Liver (tissue), 9 donors: Measurements from ENCODE around the gene VPS35L. TPM values are rescaled to one million over a fixed set of nuclear protein-coding genes. Genes with fewer than 3 reads are reported as not detected.

Experiments
- DNase-seq: peaks from one replicate; pipeline ENCODE4 v3.0.0-alpha.2; 2017; ENCODE audit warnings: low spot score
- H3K27ac ChIP-seq, 2 donors: one replicate each; pipeline ENCODE4 v1.7.0; 2013; ENCODE audit warnings: inconsistent platforms in 2 of 2, low read length in 2 of 2, control low read depth in 1 of 2, low read depth in 1 of 2, mild to moderate bottlenecking in 1 of 2
- H3K27me3 ChIP-seq, 4 donors: one replicate each; pipeline versions ENCODE4 v1.6.1 to v1.7.0; 2013; ENCODE audit warnings: low read length in 3 of 4, inconsistent platforms in 1 of 4, mild to moderate bottlenecking in 1 of 4, moderate library complexity in 1 of 4; ENCODE audit not compliant: control insufficient read depth in 4 of 4, insufficient read depth in 4 of 4
- H3K36me3 ChIP-seq, 4 donors: one replicate each; pipeline versions ENCODE4 v1.6.1 to v1.7.0; 2013; ENCODE audit warnings: low read length in 3 of 4, mild to moderate bottlenecking in 3 of 4, low read depth in 1 of 4, moderate library complexity in 1 of 4; ENCODE audit not compliant: control insufficient read depth in 4 of 4, insufficient read depth in 3 of 4
- H3K4me1 ChIP-seq, 4 donors: one replicate each; pipeline versions ENCODE4 v1.6.1 to v1.7.0; 2013; ENCODE audit warnings: low read length in 3 of 4, mild to moderate bottlenecking in 3 of 4, moderate library complexity in 1 of 4; ENCODE audit not compliant: control insufficient read depth in 4 of 4, insufficient read depth in 4 of 4
- H3K4me3 ChIP-seq, 3 donors: one replicate each; pipeline versions ENCODE4 v1.6.1 to v1.7.0; 2013; ENCODE audit warnings: low read length in 3 of 3, control low read depth in 1 of 3, low read depth in 1 of 3, mild to moderate bottlenecking in 1 of 3
- H3K9ac ChIP-seq, 2 donors: one replicate each; pipeline ENCODE4 v1.7.0; 2013; ENCODE audit warnings: low read length in 2 of 2, mild to moderate bottlenecking in 2 of 2, moderate library complexity in 2 of 2, control low read depth in 1 of 2, low read depth in 1 of 2
- H3K9me3 ChIP-seq, 4 donors: one replicate each; pipeline versions ENCODE4 v1.6.1 to v1.7.0; 2013; ENCODE audit warnings: low read length in 3 of 4; ENCODE audit not compliant: control insufficient read depth in 4 of 4
- CTCF ChIP-seq: fragments of 150-350 bp; IDR thresholded peaks from 2 replicates; pipeline ENCODE4 v1.5.1; 2017; ENCODE audit warnings: improper control_type of control experiment, low read depth, low read length; ENCODE audit not compliant: missing input control
- EGR1 ChIP-seq, 2 donors: IDR thresholded peaks; 2 replicates each; pipeline ENCODE4 v1.6.1; 2016 to 2018; ENCODE audit warnings: antibody characterized with exemption in 2 of 2, low read depth in 2 of 2
- FOXA1 ChIP-seq: IDR thresholded peaks from 2 replicates; pipeline ENCODE4 v1.6.1; 2016; ENCODE audit warnings: antibody characterized with exemption
- FOXA2 ChIP-seq: IDR thresholded peaks from 2 replicates; pipeline ENCODE4 v1.6.1; 2016; ENCODE audit warnings: antibody characterized with exemption
- HNF4G ChIP-seq: IDR thresholded peaks from 2 replicates; pipeline ENCODE4 v1.6.1; 2016; ENCODE audit warnings: antibody characterized with exemption
- JUND ChIP-seq, 2 donors: IDR thresholded peaks; 2 replicates each; pipeline ENCODE4 v1.6.1; 2016; ENCODE audit warnings: antibody characterized with exemption in 2 of 2
- NR2F2 ChIP-seq: IDR thresholded peaks from 2 replicates; pipeline ENCODE4 v1.6.1; 2016; ENCODE audit warnings: antibody characterized with exemption
- RAD21 ChIP-seq, 2 donors: IDR thresholded peaks; 2 replicates each; pipeline ENCODE4 v1.6.1; 2016; ENCODE audit warnings: antibody characterized with exemption in 2 of 2, mild to moderate bottlenecking in 2 of 2
- REST ChIP-seq: IDR thresholded peaks from 2 replicates; pipeline ENCODE4 v1.6.1; 2016; ENCODE audit warnings: antibody characterized with exemption, mild to moderate bottlenecking
- SP1 ChIP-seq: IDR thresholded peaks from 2 replicates; pipeline ENCODE4 v1.6.1; 2018; ENCODE audit warnings: antibody characterized with exemption, mild to moderate bottlenecking
- YY1 ChIP-seq: IDR thresholded peaks from 2 replicates; pipeline ENCODE4 v1.6.1; 2016; ENCODE audit warnings: antibody characterized with exemption, mild to moderate bottlenecking
- WGBS: extraction: QIAGEN DNeasy Blood & Tissue Kit; methylation state at CpG from one replicate; pipeline ENCODE4 v1.1.7; 2013; 5-methylcytosine and 5-hydroxymethylcytosine counted together
- polyA plus RNA-seq, 2 donors: library from polyadenylated mRNA; stranded (reverse) in 1 of 2; unstranded in 1 of 2; fragments of 200-250 nt in 1 of 2; fragments of >200 nt in 1 of 2; fragmentation: Nextera tagmentation in 1 of 2; extraction: Ambion mirVana in 1 of 2; gene quantifications; one replicate each; pipeline versions ENCODE4 v1.2.1 to v1.2.3, GENCODE V29; 2013 to 2015
- total RNA-seq, 2 donors: library from RNA; depleted of rRNA; stranded (reverse); fragments of >200 nt; gene quantifications; one replicate each; pipeline ENCODE4 v1.2.3, GENCODE V29; 2014
- TF ChIP-seq, protein P1 (sequence below): IDR thresholded peaks from 2 replicates; pipeline ENCODE4 v1.6.1; 2016; ENCODE audit warnings: antibody characterized with exemption
- TF ChIP-seq, protein P2 (sequence below): IDR thresholded peaks from 2 replicates; pipeline ENCODE4 v1.6.1; 2016; ENCODE audit warnings: antibody characterized with exemption
- donor health status: healthy.
- donor health status: healthy.
- donor health status: healthy.
- donor health status: healthy.
- donor health status: healthy.

The VPS35L gene
- total and polyA plus RNA-seq, 4 donors, result 10.5 to 18.2 (median 15.1) TPM

DNA sequence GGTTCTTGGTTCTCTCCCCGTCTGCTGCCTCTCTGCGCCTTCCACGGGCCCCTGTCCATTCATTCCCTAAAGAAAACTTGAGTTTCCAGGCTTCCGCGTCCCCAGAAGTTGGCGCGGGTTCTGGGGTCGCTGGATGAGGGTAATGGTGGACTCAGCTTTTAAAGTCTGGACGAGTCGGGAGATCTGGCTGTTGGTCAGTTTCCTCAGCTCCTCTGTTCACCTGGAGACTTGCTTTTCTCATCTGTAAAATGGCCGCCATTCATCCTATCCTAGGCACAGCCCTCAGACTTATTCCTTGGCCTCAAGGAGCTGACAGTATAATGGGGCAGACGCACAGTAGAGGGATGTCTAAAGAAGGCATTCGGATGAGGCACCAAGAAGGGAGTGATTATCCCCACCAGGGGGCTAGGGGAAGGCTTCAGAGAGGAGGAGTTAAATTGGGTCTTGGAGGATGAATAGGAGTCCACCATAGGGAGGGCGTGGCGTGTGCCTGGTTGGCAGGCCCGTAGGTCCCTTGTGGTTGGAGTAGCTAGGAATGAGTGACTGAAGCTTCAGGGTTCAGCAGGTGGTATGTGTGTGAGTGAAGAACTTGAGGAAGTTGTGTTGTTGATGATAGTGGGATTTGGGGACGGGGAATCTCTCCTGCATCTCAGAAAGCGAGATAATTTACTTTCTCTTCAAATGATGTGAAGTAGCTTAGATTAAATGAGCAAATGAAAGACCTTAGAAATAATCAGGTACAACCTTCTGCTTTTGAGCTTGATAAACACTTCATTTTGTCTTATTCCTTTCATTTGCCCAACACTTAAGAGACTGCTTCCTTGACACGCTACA, 652 bp downstream of the VPS35L start:
- Histone ChIP-seq H3K27me3 (no peaks in the 10 kb centered on the region), H3K27ac (peak overlapping the region; percentile 86 to 94), H3K4me1 (peaks cover 0 to 7% (median 4%) of the 10 kb centered on the region in 4 donors), H3K36me3 (peaks cover 0 to 2% (median 0%) of the 10 kb centered on the region in 4 donors), H3K4me3 (peak overlapping the region; percentile 68 to 95 (median 69)), H3K9ac (peak overlapping the region; percentile 70 to 87), H3K9me3 (no peaks in the 10 kb centered on the region)
- 37% methylated on average over 19 of the region's 19 CpGs for WGBS
- no peak for TF ChIP-seq FOXA2
- no peak for TF ChIP-seq NR2F2
- no peak for TF ChIP-seq JUND (IDR thresholded peaks at IDR 0.05)
- no peak for TF ChIP-seq EGR1 (IDR thresholded peaks at IDR 0.05; ENCODE audit: low read depth in 2 of 2)
- peak; percentile 35 for DNase-seq

DNA sequence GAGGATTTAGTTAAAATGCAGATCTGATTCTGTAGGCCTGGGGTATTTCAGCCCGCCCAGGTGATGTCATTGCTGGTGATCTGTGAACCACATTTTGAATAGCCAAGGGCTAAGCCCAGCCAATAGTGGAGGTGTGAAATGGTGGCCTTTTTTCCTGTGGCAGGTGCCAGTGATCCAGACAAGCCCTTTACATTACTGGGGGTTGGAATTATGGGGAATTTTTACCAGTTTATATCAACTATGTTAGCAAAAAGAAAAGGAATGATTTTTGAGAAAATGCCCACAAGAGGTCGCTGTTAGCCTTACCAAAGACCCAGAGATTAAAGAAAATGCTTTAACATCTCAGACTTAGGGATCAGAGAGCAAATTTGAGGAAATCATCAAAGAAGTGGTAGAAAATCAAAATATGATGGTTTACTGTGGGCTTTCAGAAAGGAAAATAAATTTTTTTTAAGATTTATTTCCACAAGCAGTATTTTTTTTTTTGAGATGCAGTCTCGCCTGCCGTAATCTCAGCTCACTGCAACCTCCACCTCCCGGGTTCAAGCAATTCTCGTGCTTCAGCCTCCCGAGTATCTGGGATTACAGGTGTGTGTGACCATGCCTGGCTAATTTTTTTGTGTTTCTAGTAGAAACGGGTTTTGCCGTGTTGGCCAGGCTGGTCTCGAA, 3.9 kb downstream of the VPS35L start:
- WGBS, result 78% methylated on average over 10 of the region's 10 CpGs
- DNase-seq, result no peak
- H3K4me1 ChIP-seq, result peaks cover 0 to 7% (median 4%) of the 10 kb centered on the region in 4 donors
- TF ChIP-seq CTCF (peak; percentile 50), RAD21 (IDR thresholded peaks at IDR 0.05) (peak; percentile 69 to 79), YY1 (no peak)
- no peak overlapping the region for H3K4me3 ChIP-seq
- H3K9me3 ChIP-seq, result no peaks in the 10 kb centered on the region
- H3K27me3 ChIP-seq, result no peaks in the 10 kb centered on the region
- H3K9ac ChIP-seq, result no peak overlapping the region
- H3K27ac ChIP-seq, result no peak overlapping the region
- peaks cover 0 to 2% (median 0%) of the 10 kb centered on the region in 4 donors for H3K36me3 ChIP-seq

DNA sequence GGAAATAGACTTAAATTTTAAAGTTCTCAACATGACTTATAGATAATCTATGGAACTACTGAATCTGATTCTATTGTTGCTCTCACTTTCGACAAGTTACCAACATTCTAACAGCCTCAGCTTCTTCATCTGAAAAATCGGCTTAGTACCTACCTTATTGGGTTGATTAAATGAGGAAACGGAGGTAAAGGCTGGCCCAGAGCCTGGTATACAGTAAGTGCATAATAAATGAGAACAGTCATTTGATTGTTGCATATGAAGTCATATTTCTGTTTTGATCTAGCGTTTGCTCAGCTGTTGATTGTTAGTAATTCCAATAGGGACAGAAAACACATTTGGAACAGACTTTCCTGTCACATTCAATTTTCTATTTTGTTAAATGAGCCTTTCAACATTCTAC, 4.6 kb downstream of the VPS35L start:
- WGBS, result 97% methylated on average over 4 of the region's 4 CpGs
- Histone ChIP-seq H3K9me3 (no peaks in the 10 kb centered on the region), H3K27ac (no peak overlapping the region), H3K27me3 (no peaks in the 10 kb centered on the region), H3K36me3 (peaks cover 0 to 5% (median 1%) of the 10 kb centered on the region in 4 donors), H3K4me1 (peaks cover 0 to 7% (median 4%) of the 10 kb centered on the region in 4 donors), H3K4me3 (no peak overlapping the region), H3K9ac (no peak overlapping the region)
- TF ChIP-seq, protein P1, sequence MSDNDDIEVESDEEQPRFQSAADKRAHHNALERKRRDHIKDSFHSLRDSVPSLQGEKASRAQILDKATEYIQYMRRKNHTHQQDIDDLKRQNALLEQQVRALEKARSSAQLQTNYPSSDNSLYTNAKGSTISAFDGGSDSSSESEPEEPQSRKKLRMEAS, result no peak
- TF ChIP-seq HNF4G (no peak), REST (no peak), FOXA1 (no peak), SP1 (no peak), JUND (IDR thresholded peaks at IDR 0.05) (no peak)
- TF ChIP-seq, protein P2, sequence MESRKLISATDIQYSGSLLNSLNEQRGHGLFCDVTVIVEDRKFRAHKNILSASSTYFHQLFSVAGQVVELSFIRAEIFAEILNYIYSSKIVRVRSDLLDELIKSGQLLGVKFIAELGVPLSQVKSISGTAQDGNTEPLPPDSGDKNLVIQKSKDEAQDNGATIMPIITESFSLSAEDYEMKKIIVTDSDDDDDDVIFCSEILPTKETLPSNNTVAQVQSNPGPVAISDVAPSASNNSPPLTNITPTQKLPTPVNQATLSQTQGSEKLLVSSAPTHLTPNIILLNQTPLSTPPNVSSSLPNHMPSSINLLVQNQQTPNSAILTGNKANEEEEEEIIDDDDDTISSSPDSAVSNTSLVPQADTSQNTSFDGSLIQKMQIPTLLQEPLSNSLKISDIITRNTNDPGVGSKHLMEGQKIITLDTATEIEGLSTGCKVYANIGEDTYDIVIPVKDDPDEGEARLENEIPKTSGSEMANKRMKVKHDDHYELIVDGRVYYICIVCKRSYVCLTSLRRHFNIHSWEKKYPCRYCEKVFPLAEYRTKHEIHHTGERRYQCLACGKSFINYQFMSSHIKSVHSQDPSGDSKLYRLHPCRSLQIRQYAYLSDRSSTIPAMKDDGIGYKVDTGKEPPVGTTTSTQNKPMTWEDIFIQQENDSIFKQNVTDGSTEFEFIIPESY, result no peak
- no peak for DNase-seq
